ENCODE measurements around the gene ZNF280A. TPM values are rescaled to one million over a fixed set of nuclear protein-coding genes. Genes with fewer than 3 reads are reported as not detected.

ZNF280A gene
- total RNA-seq, 1 experiment from 2014 or later: 0.10 TPM

DNA sequence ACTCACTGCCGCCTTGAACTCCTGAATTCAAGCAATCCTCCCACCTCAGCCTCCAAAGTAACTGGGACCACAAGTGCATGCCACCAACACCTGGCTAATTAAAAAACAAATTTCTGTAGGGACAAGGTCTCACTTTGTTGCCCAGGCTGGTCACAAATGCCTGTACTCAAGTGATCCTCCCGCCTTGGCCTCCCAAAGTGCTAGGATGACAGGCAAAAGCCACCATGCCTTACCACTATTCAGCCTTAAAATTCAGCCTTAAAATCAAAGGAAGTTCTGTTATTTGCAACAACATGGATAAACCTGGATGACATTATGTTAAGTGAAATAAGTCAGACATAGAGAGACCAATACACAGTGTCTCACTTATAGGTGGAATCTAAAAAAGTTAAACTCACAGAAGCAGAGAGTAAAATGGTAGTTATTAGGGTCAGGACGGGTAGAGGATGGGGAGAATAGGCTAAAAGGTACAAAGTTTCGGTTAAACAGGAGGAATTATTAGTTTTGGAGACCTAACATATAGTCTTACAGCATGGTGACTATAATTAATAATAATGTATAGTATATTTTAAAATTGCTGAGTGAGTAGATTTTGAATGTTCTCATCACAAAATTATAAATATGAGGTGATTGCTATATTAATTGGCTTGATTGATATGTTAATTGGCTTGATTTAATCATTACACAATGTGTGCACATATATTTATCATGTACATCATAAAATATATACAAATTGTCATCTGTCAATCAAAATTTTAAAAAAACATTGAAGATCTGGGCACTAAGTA is 6.2 kb upstream of the ZNF280A start:
- DNase-seq (ENCODE audit: low read depth, low spot score) (no peak), ATAC-seq (no peak)
- Histone ChIP-seq H3K36me3 (ENCODE audit: control insufficient read depth, insufficient read depth, low read length) (no peaks in the 10 kb centered on the region), H3K27me3 (ENCODE audit: control insufficient read depth, insufficient read depth, low read length) (no peaks in the 10 kb centered on the region), H3K9me3 (ENCODE audit: control insufficient read depth, insufficient read depth, low read depth, low read length) (no peaks in the 10 kb centered on the region), H3K4me1 (ENCODE audit: control insufficient read depth, insufficient read depth, low read length) (no peaks in the 10 kb centered on the region), H3K4me3 (ENCODE audit: low read depth in 2 of 2, low read length in 2 of 2) (no peak overlapping the region), H3K27ac (ENCODE audit: low read length) (no peak overlapping the region)
- intact Hi-C loops (cut with micrococcal nuclease; ENCODE audit: unreplicated experiment) (no loop called here), in situ Hi-C loops (cut with HindIII; ENCODE audit: low pct_unique_long_range_greater_than_20kb, low sequenced_read_pairs) (no loop called here)
- no TSS peak for BruUV-seq (replicated peaks)
- POLR2A ChIA-PET: no interaction called here
- TF ChIP-seq TCF7L2 (IDR thresholded peaks at IDR 0.05; ENCODE audit: low read depth, low read length) (no peak), SIN3A (IDR thresholded peaks at IDR 0.05; ENCODE audit: borderline replicate concordance, insufficient read depth, low read depth, low read length) (no peak), POLR2AphosphoS5 (IDR thresholded peaks at IDR 0.05; ENCODE audit: low read depth, low read length) (no peak)
- TF ChIP-seq, protein P1, sequence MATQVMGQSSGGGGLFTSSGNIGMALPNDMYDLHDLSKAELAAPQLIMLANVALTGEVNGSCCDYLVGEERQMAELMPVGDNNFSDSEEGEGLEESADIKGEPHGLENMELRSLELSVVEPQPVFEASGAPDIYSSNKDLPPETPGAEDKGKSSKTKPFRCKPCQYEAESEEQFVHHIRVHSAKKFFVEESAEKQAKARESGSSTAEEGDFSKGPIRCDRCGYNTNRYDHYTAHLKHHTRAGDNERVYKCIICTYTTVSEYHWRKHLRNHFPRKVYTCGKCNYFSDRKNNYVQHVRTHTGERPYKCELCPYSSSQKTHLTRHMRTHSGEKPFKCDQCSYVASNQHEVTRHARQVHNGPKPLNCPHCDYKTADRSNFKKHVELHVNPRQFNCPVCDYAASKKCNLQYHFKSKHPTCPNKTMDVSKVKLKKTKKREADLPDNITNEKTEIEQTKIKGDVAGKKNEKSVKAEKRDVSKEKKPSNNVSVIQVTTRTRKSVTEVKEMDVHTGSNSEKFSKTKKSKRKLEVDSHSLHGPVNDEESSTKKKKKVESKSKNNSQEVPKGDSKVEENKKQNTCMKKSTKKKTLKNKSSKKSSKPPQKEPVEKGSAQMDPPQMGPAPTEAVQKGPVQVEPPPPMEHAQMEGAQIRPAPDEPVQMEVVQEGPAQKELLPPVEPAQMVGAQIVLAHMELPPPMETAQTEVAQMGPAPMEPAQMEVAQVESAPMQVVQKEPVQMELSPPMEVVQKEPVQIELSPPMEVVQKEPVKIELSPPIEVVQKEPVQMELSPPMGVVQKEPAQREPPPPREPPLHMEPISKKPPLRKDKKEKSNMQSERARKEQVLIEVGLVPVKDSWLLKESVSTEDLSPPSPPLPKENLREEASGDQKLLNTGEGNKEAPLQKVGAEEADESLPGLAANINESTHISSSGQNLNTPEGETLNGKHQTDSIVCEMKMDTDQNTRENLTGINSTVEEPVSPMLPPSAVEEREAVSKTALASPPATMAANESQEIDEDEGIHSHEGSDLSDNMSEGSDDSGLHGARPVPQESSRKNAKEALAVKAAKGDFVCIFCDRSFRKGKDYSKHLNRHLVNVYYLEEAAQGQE (IDR thresholded peaks at IDR 0.05; ENCODE audit: insufficient read depth in 1 of 2, low read depth in 2 of 2, low read length in 1 of 2): no peak
- TF ChIP-seq, protein P2, sequence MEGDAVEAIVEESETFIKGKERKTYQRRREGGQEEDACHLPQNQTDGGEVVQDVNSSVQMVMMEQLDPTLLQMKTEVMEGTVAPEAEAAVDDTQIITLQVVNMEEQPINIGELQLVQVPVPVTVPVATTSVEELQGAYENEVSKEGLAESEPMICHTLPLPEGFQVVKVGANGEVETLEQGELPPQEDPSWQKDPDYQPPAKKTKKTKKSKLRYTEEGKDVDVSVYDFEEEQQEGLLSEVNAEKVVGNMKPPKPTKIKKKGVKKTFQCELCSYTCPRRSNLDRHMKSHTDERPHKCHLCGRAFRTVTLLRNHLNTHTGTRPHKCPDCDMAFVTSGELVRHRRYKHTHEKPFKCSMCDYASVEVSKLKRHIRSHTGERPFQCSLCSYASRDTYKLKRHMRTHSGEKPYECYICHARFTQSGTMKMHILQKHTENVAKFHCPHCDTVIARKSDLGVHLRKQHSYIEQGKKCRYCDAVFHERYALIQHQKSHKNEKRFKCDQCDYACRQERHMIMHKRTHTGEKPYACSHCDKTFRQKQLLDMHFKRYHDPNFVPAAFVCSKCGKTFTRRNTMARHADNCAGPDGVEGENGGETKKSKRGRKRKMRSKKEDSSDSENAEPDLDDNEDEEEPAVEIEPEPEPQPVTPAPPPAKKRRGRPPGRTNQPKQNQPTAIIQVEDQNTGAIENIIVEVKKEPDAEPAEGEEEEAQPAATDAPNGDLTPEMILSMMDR (IDR thresholded peaks at IDR 0.05): no peak
- CTCF ChIA-PET: no interaction called here

DNA sequence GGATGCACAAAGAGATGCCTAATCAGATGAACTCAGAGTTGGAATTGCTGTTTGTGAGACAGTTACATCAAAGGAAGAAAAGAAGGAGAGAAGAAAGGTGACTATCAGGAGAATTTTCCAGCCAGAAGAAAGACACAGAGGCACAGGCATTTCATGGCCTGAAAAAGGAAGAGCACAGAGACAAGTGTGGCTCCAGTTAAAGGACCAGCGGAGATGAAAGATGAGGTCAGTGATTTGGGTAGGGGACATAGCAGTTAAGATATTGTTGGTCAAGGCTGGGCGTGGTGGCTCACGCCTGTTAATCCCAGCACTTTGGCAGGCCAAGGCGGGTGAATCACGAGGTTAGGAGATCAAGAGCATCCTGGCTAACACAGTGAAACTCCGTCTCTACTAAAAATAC is 3.4 kb upstream of the ZNF280A start:
- in situ Hi-C loops (cut with HindIII; ENCODE audit: low pct_unique_long_range_greater_than_20kb, low sequenced_read_pairs): no loop called here
- no peaks in the 10 kb centered on the region for H3K36me3 ChIP-seq (ENCODE audit: control insufficient read depth, insufficient read depth, low read length)
- ATAC-seq (no peak), DNase-seq (ENCODE audit: low read depth, low spot score) (no peak)
- BruUV-seq (replicated peaks): no TSS peak
- no peak overlapping the region for H3K27ac ChIP-seq (ENCODE audit: low read length)
- no peaks in the 10 kb centered on the region for H3K27me3 ChIP-seq (ENCODE audit: control insufficient read depth, insufficient read depth, low read length)
- H3K9me3 ChIP-seq (ENCODE audit: control insufficient read depth, insufficient read depth, low read depth, low read length): no peaks in the 10 kb centered on the region
- ChIA-PET CTCF (no interaction called here), POLR2A (no interaction called here)
- no peak overlapping the region for H3K4me3 ChIP-seq (ENCODE audit: low read depth in 2 of 2, low read length in 2 of 2)
- no peaks in the 10 kb centered on the region for H3K4me1 ChIP-seq (ENCODE audit: control insufficient read depth, insufficient read depth, low read length)
- intact Hi-C loops (cut with micrococcal nuclease; ENCODE audit: unreplicated experiment): no loop called here
- no peak for TF ChIP-seq SIN3A (IDR thresholded peaks at IDR 0.05; ENCODE audit: borderline replicate concordance, insufficient read depth, low read depth, low read length)
- TF ChIP-seq, protein P1 (IDR thresholded peaks at IDR 0.05; ENCODE audit: insufficient read depth in 1 of 2, low read depth in 2 of 2, low read length in 1 of 2): no peak
- TF ChIP-seq TCF7L2 (IDR thresholded peaks at IDR 0.05; ENCODE audit: low read depth, low read length): no peak
- no peak for TF ChIP-seq POLR2AphosphoS5 (IDR thresholded peaks at IDR 0.05; ENCODE audit: low read depth, low read length)
- TF ChIP-seq, protein P2 (IDR thresholded peaks at IDR 0.05): no peak

All from Panc1 (cell line).